Activated B cell treated with CpG ODN at 0.5 μM for 24 hours (primary cell): Measurements from ENCODE around the gene DKK2. TPM values are rescaled to one million over a fixed set of nuclear protein-coding genes. Genes with fewer than 3 reads are reported as not detected.
A peak's percentile ranks its signal among the peaks of the same experiment; 100 is the strongest.

Source experiments
- ATAC-seq: fragments of 200-7000 bp; cut with Tn5 transposase; one replicate; pipeline ENCODE4 v1.10.0; 2021; ENCODE audit warnings: low read depth, mild to moderate bottlenecking, moderate library complexity
- CTCF ChIA-PET: fragments of 350-600 bp; sonication (Branson Sonifier 250); formaldehyde crosslinking; loops from one replicate; lab custom pipeline; 2021; ENCODE audit warnings: antibody characterized with exemption; lab: Charles Lee
- POLR2A ChIA-PET: fragments of 350-600 bp; sonication (Branson Sonifier 250); formaldehyde crosslinking; loops from one replicate; lab custom pipeline; 2021; ENCODE audit warnings: antibody characterized with exemption; lab: Charles Lee
- DNase-seq: peaks from one replicate; pipeline ENCODE4 v3.0.0; 2022
- H3K27ac Mint-ChIP-seq: one replicate; pipeline ENCODE4 v1.8.0; 2020; ENCODE audit warnings: mixed read lengths
- H3K27me3 Mint-ChIP-seq: one replicate; pipeline ENCODE4 v1.8.0; 2021; ENCODE audit warnings: mixed read lengths
- H3K36me3 Mint-ChIP-seq: one replicate; pipeline ENCODE4 v1.8.0; 2021; ENCODE audit warnings: low read depth, mixed read lengths
- H3K4me1 Mint-ChIP-seq: one replicate; pipeline ENCODE4 v1.8.0; 2021; ENCODE audit warnings: mixed read lengths
- H3K4me3 Mint-ChIP-seq: one replicate; pipeline ENCODE4 v1.8.0; 2020; ENCODE audit warnings: mild to moderate bottlenecking, mixed read lengths
- H3K9me3 Mint-ChIP-seq: one replicate; pipeline ENCODE4 v1.8.0; 2020; ENCODE audit warnings: mixed read lengths
- intact Hi-C: fragments of 100-400 bp; cut with micrococcal nuclease; formaldehyde crosslinking; loops from one replicate; pipeline ENCODE4 v1.15.1; 2024
- total RNA-seq: library from RNA; stranded (reverse); gene quantifications from 2 replicates; pipeline ENCODE4 v1.2.3, GENCODE V29; 2022
- TF ChIP-seq, protein P1 (sequence below): fragments of 200-600 bp; IDR thresholded peaks from one replicate; pipeline ENCODE4 v1.8.0; 2022; ENCODE audit warnings: antibody characterized with exemption, mild to moderate bottlenecking

The DKK2 gene, protein sequence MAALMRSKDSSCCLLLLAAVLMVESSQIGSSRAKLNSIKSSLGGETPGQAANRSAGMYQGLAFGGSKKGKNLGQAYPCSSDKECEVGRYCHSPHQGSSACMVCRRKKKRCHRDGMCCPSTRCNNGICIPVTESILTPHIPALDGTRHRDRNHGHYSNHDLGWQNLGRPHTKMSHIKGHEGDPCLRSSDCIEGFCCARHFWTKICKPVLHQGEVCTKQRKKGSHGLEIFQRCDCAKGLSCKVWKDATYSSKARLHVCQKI
- total RNA-seq = not detected in 2 replicates

DNA sequence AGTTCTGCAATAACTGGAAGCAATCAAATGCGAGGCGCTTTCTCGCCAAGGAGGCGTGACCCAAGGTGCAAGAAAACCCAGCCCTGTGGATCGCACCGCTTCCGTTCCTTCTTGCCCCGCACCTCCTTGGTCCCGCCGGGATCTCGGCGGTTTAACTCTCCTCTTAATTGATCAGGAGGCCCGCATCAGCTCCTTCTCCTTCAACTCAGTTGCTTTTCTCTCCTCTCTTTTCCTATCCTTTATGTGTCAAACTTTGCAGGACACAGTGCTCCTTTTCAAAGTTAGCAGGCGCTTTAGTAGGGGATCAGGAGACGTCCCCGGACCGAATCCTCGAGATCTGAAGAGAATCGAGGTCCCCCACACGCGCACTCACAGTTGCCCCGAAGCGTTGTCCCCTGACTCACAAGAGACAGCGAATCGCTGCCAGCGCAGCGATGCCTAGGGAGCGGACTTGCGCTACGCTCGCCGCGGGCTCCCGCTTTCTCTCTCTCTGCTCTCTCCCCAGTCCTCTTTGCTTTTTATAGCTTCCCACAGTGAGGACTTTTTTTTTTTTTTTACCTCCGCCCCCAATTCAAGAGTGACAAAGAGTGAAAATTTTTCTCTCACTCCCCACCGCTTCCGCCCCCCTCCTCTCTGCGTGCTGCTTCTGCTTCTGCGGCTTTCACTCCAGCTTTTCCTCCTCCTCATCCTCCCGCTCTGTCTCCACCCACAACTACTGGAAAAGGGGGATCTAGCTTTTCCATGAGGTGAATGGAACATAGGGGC lies at the start of gene DKK2:
Gene DKK2 (minus strand): TSS at position 495 of the 765 bp plus-strand sequence. CDS start 722 bp downstream, outside the sequence.
- intact Hi-C loops = loop anchor here (5.0 kb wide), 1 partner anchor 866 kb away; no protein-coding TSS in a partner anchor
- POLR2A ChIA-PET = no interaction called here
- H3K4me1 Mint-ChIP-seq = peaks cover 12% of the 10 kb centered on the region
- no peak for DNase-seq
- TF ChIP-seq, protein P1, sequence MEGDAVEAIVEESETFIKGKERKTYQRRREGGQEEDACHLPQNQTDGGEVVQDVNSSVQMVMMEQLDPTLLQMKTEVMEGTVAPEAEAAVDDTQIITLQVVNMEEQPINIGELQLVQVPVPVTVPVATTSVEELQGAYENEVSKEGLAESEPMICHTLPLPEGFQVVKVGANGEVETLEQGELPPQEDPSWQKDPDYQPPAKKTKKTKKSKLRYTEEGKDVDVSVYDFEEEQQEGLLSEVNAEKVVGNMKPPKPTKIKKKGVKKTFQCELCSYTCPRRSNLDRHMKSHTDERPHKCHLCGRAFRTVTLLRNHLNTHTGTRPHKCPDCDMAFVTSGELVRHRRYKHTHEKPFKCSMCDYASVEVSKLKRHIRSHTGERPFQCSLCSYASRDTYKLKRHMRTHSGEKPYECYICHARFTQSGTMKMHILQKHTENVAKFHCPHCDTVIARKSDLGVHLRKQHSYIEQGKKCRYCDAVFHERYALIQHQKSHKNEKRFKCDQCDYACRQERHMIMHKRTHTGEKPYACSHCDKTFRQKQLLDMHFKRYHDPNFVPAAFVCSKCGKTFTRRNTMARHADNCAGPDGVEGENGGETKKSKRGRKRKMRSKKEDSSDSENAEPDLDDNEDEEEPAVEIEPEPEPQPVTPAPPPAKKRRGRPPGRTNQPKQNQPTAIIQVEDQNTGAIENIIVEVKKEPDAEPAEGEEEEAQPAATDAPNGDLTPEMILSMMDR = no peak
- H3K36me3 Mint-ChIP-seq = no peaks in the 10 kb centered on the region
- CTCF ChIA-PET = no interaction called here
- H3K4me3 Mint-ChIP-seq = peak within 1 kb of the TSS; percentile 44
- peaks cover 3% of the 10 kb centered on the region for H3K9me3 Mint-ChIP-seq
- no peak within 1 kb of the TSS for H3K27ac Mint-ChIP-seq
- H3K27me3 Mint-ChIP-seq = peaks cover 49% of the 10 kb centered on the region
- ATAC-seq = no peak

DNA sequence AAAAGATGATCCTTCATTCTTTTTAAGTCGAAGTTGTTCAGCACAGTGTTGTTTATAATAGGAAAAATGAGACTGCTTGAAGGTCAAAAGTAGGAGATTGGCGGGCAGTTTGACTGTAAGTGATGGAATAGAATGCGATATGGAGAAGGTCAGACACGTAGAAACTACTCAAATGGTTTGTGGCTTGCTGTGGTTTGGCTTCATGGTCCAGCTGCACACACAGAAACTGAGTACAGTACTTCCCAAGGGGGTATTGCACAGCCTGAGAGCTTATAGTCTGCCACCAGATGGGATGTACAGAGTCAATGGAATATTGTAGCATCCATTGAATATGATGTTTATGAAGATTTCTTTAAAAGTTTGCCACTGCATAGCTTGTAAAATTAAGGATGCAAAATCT lies 41.1 kb upstream of the DKK2 start:
- no peak overlapping the region for H3K4me3 Mint-ChIP-seq
- H3K36me3 Mint-ChIP-seq = no peaks in the 10 kb centered on the region
- ChIA-PET CTCF (no interaction called here), POLR2A (no interaction called here)
- TF ChIP-seq, protein P1 = no peak
- H3K27me3 Mint-ChIP-seq = no peaks in the 10 kb centered on the region
- ATAC-seq = no peak
- no peak overlapping the region for H3K27ac Mint-ChIP-seq
- intact Hi-C loops = no loop called here
- no peaks in the 10 kb centered on the region for H3K4me1 Mint-ChIP-seq
- peaks cover 2% of the 10 kb centered on the region for H3K9me3 Mint-ChIP-seq
- DNase-seq = no peak

DNA sequence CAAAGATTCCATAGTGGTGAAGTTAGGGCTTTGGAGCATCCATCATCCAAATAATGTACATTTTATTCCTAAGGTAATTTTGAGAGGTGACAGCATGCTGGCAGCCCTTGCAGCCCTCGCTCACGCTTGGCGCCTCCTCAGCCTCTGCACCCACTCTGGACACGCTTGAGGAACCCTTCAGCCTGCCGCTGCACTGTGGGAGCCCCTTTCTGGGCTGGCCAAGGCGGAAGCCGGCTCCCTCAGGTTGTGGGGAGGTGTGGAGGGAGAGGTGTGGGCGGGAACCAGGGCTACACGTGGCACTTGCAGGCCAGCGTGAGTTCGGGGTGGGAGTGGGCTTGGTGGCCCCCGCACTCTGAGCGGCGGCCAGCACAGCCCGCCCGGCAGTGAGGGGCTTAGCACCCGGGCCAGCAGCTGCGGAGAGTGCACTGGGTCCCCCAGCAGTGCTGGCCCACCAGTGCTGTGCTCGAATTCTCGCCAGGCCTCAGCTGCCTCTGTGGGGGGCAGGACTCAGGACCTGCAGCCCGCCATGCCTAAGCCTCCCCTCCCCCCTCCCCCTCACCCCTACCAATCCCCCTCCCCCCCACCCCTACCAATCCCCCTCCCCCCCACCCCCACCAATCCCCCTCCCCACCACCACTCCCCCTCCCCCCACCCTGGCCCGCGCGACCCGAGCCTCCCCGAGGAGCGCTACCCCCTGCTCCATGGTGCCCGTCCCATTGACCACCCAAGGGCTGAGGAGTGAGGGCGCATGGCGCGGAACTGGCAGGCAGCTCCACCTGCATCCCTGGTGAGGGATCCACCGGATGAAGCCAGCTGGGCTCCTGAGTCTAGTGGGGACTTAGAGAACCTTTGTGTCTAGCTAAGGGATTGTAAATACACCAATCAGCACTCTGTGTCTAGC lies 37.0 kb upstream of the DKK2 start:
- TF ChIP-seq, protein P1 = no peak
- ChIA-PET CTCF (no interaction called here), POLR2A (no interaction called here)
- ATAC-seq (no peak), DNase-seq (no peak)
- no peak overlapping the region for H3K27ac Mint-ChIP-seq
- H3K4me1 Mint-ChIP-seq = no peaks in the 10 kb centered on the region
- intact Hi-C loops = no loop called here
- no peaks in the 10 kb centered on the region for H3K27me3 Mint-ChIP-seq
- no peaks in the 10 kb centered on the region for H3K36me3 Mint-ChIP-seq
- H3K9me3 Mint-ChIP-seq = no peaks in the 10 kb centered on the region
- H3K4me3 Mint-ChIP-seq = no peak overlapping the region

DNA sequence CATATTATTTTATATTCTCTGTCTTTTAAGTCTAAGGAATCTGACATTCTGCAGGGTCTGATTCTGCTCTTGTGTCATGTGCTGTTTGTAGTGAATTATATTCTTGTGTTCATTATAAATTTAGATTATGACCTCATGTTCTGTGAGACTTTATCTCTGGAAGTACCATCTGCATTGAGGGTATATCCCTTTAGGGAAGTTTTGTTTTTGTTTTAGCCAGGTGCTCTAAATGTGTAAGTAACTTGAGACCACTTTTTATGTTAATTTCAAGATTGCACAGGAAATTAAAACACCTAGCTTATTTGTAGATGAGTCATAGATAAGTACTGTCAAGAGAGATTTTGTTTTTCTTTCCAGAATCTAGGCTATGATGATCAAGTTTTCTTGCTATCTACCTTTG lies 35.0 kb upstream of the DKK2 start:
- H3K9me3 Mint-ChIP-seq = no peaks in the 10 kb centered on the region
- H3K27me3 Mint-ChIP-seq = no peaks in the 10 kb centered on the region
- H3K27ac Mint-ChIP-seq = no peak overlapping the region
- DNase-seq = no peak
- POLR2A ChIA-PET = no interaction called here
- H3K36me3 Mint-ChIP-seq = no peaks in the 10 kb centered on the region
- ATAC-seq = no peak
- no peaks in the 10 kb centered on the region for H3K4me1 Mint-ChIP-seq
- intact Hi-C loops = no loop called here
- CTCF ChIA-PET = no interaction called here
- H3K4me3 Mint-ChIP-seq = no peak overlapping the region
- TF ChIP-seq, protein P1 = no peak
